22Rv1 (cell line): ENCODE results near the gene KCNQ5.

Source experiments
- CTCF ChIP-seq: fragments of 450-650 bp; IDR thresholded peaks from 2 replicates; pipeline ENCODE4 v1.5.1; 2017; ENCODE audit warnings: mild to moderate bottlenecking
- ZFX ChIP-seq: fragments of 450-650 bp; IDR thresholded peaks from 2 replicates; pipeline ENCODE4 v1.6.1; 2017; ENCODE audit warnings: antibody characterized with exemption, borderline replicate concordance

GRCh38 chr6:72709431-72709830 is 87.6 kb downstream of the KCNQ5 start:
- TF ChIP-seq CTCF (no peak), ZFX (no peak)
